Mucosa of descending colon (tissue), 3 donors: Measurements from ENCODE around the gene RBAK. TPM values are rescaled to one million over a fixed set of nuclear protein-coding genes. Genes with fewer than 3 reads are reported as not detected.
"Not testable (repeated sequence)": the region's sequence is repeated elsewhere in the genome, so short reads cannot be mapped to it uniquely, and the experiment has no call there.

Experiments
- ATAC-seq: fragments of 200-7000 bp; cut with Tn5 transposase; one replicate; pipeline ENCODE4 v1.9.1; 2020; ENCODE audit warnings: mild to moderate bottlenecking, moderate library complexity
- DNase-seq, 3 donors: peaks; one replicate each; pipeline ENCODE4 v3.0.0-alpha.2; 2020
- H3K36me3 ChIP-seq: fragments of 200-600 bp; one replicate; pipeline ENCODE4 v1.8.0; 2021; ENCODE audit warnings: low read depth, mild to moderate bottlenecking
- H3K4me1 ChIP-seq: fragments of 200-600 bp; one replicate; pipeline ENCODE4 v1.8.0; 2021; ENCODE audit warnings: low read depth, mild to moderate bottlenecking
- H3K4me3 ChIP-seq: fragments of 200-600 bp; one replicate; pipeline ENCODE4 v1.8.0; 2021; ENCODE audit warnings: mild to moderate bottlenecking
- H3K9me3 ChIP-seq: fragments of 200-600 bp; one replicate; pipeline ENCODE4 v1.8.0; 2021; ENCODE audit warnings: mild to moderate bottlenecking
- intact Hi-C, 2 donors: fragments of 100-400 bp; cut with DNase I in 1 of 2; cut with micrococcal nuclease in 1 of 2; formaldehyde crosslinking; loops; one replicate each; pipeline versions ENCODE4 v1.11.0 to v1.11.1; 2022; cut with DNase I, micrococcal nuclease
- total RNA-seq, 3 donors: library from RNA; stranded (reverse); fragmentation: NEBNext Ultra II Directional in 2 of 3; extraction: Animal tissue kit (Norgen Biotek cat#: 25700) in 2 of 3; gene quantifications; one replicate each; pipeline versions ENCODE4 v1.2.1 to v1.2.4, GENCODE V29; 2021 to 2023
- TF ChIP-seq, protein P1 (sequence below): fragments of 200-600 bp; IDR thresholded peaks from one replicate; pipeline ENCODE4 v1.8.0; 2022; ENCODE audit warnings: antibody characterized with exemption, mild to moderate bottlenecking
- donor health status: DM: no; HTN: no; CAD: no; lungs with moderate emphysema.
- donor health status: DM: no; HTN: no; CAD: no.
- donor health status: DM: no; HTN: yes; CAD: no.

Gene RBAK
- total RNA-seq, 3 donors from 2014 or later = 9.3 to 15.3 (median 12.6) TPM

GRCh38 chr7:5068521-5068920 is 22.9 kb downstream of the RBAK start:
- intact Hi-C loops = no loop called here
- DNase-seq (no peak), ATAC-seq (no peak)
- Histone ChIP-seq H3K4me3 (no peak overlapping the region), H3K9me3 (peaks cover 84% of the 10 kb centered on the region), H3K36me3 (peaks cover 11% of the 10 kb centered on the region), H3K4me1 (no peaks in the 10 kb centered on the region)
- TF ChIP-seq, protein P1, sequence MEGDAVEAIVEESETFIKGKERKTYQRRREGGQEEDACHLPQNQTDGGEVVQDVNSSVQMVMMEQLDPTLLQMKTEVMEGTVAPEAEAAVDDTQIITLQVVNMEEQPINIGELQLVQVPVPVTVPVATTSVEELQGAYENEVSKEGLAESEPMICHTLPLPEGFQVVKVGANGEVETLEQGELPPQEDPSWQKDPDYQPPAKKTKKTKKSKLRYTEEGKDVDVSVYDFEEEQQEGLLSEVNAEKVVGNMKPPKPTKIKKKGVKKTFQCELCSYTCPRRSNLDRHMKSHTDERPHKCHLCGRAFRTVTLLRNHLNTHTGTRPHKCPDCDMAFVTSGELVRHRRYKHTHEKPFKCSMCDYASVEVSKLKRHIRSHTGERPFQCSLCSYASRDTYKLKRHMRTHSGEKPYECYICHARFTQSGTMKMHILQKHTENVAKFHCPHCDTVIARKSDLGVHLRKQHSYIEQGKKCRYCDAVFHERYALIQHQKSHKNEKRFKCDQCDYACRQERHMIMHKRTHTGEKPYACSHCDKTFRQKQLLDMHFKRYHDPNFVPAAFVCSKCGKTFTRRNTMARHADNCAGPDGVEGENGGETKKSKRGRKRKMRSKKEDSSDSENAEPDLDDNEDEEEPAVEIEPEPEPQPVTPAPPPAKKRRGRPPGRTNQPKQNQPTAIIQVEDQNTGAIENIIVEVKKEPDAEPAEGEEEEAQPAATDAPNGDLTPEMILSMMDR = no peak

DNA sequence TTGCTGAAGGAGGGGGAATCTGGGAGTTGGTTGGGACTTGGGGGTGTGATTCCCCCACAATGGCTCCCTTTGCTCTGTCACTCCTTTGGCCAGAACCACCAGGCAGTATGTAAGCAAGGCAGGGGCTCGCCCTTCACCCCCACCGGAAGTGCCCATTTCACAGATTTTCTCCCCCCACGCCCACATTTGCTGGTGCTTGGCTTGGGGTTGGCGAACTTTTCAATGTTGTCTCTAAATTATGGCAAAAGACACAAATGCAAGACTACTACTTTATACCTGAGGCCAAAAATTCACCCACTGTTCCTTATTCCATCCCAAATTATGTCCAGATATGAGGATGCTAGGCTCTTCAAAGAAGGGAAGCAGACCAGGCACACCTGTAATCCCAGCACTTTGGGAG is 24.5 kb downstream of the RBAK start:
- no peaks in the 10 kb centered on the region for H3K36me3 ChIP-seq
- peaks cover 67% of the 10 kb centered on the region for H3K9me3 ChIP-seq
- no peaks in the 10 kb centered on the region for H3K4me1 ChIP-seq
- H3K4me3 ChIP-seq = no peak overlapping the region
- TF ChIP-seq, protein P1 = no peak
- DNase-seq = no peak
- ATAC-seq = no peak
- intact Hi-C loops = no loop called here

DNA sequence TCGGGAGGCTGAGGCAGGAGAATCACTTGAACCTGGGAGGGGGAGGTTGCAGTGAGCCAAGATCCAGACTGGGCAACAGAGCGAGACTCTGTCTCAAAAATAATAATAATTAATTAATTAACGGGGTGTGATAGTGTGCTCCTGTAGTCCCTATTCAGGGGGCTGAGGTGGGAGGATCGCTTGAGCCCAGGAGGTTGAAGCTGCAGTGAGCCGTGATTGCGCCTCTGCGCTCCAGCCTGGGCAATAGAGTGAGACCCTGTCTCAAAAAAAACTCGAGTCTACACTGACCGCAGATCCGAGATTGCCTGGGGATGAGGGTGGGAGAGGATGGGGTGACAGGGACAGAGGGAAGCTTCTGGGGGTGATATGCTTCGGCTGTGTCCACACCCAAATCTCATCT is 29.5 kb downstream of the RBAK start:
- DNase-seq, H3K36me3 ChIP-seq, H3K4me1 ChIP-seq, H3K4me3 ChIP-seq, ATAC-seq, intact Hi-C loops: not testable (repeated sequence)
- H3K9me3 ChIP-seq = peaks cover 19% of the 10 kb centered on the region

GRCh38 chr7:5077740-5078139 is 32.1 kb downstream of the RBAK start:
- ATAC-seq (no peak), DNase-seq (no peak)
- Histone ChIP-seq H3K4me1 (no peaks in the 10 kb centered on the region), H3K4me3 (no peak overlapping the region), H3K36me3 (no peaks in the 10 kb centered on the region), H3K9me3 (no peaks in the 10 kb centered on the region)
- TF ChIP-seq, protein P1 = no peak
- intact Hi-C loops = no loop called here

DNA sequence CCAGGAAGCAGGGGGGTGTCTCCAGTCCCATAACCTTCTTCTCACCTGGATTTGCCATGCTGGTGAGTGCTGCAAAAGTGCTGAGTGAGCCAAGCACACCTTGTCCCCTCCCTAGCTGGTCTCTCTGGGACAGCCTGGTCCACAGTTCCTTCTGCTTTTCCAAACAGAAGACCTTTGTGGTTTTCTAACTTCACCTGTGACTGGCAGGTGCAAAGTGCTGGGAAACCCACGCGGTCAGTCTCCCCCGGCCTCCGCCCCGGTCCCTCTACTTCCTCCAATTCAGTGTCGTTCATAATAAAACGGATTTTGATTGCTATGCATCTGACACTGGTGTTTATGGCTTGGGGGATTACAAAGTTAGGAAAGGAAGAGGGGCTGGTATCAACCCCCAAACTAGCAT is 37.1 kb downstream of the RBAK start:
- Histone ChIP-seq H3K36me3 (no peaks in the 10 kb centered on the region), H3K4me3 (no peak overlapping the region), H3K9me3 (no peaks in the 10 kb centered on the region), H3K4me1 (no peaks in the 10 kb centered on the region)
- intact Hi-C loops = loop anchor here in 1 of 2 donors (10.0 kb wide), 1 partner anchor 258 kb away; no protein-coding TSS in a partner anchor
- TF ChIP-seq, protein P1 = no peak
- DNase-seq (no peak), ATAC-seq (no peak)

DNA sequence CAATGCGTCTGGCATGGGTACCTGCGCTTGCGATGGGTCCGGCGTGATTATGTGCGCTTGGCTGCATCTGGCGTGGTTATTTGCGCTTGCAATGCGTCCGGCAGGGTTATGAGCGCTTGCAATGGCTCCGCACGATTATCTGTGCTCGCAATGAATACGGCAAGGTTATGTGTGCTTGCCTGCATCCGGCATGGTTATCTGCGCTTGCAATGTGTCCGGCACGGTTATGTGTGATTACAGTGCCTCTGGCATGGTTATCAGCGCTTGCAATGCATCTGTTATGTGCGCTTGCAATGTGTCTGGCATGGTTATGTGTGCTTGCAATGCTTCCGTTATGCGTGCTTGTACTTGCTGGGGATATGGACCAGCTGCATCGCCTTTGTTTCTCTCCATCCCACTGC is 37.7 kb downstream of the RBAK start:
- TF ChIP-seq, protein P1 = no peak
- ATAC-seq = no peak
- Histone ChIP-seq H3K9me3 (no peaks in the 10 kb centered on the region), H3K36me3 (no peaks in the 10 kb centered on the region), H3K4me1 (no peaks in the 10 kb centered on the region), H3K4me3 (no peak overlapping the region)
- intact Hi-C loops = loop anchor here in 1 of 2 donors (10.0 kb wide), 1 partner anchor 259 kb away; no protein-coding TSS in a partner anchor
- DNase-seq = no peak
